Vagina (tissue), 2 donors: ENCODE results near the gene ATP11A. TPM values are rescaled to one million over a fixed set of nuclear protein-coding genes. Genes with fewer than 3 reads are reported as not detected.

ENCODE experiments used
- DNase-seq, 2 donors: peaks; one replicate each; pipeline ENCODE4 v3.0.0-alpha.2; 2017; ENCODE audit errors: extremely low spot score in 2 of 2
- H3K27ac ChIP-seq: fragments of 200-600 bp; sonication (generic); one replicate; pipeline ENCODE4 v1.5.1; 2019
- H3K27me3 ChIP-seq: fragments of 200-600 bp; sonication (generic); one replicate; pipeline ENCODE4 v1.5.1; 2019
- H3K36me3 ChIP-seq, 2 donors: fragments of 200-600 bp; sonication (generic); one replicate each; pipeline ENCODE4 v1.5.1; 2017 to 2019
- H3K4me1 ChIP-seq: fragments of 200-600 bp; sonication (generic); one replicate; pipeline ENCODE4 v1.5.1; 2019
- H3K4me3 ChIP-seq, 2 donors: fragments of 200-600 bp; sonication (generic); 1 replicate in 1 of 2; 2 replicates in 1 of 2; pipeline ENCODE4 v1.5.1; 2016 to 2019
- H3K9me3 ChIP-seq: fragments of 200-600 bp; sonication (generic); one replicate; pipeline ENCODE4 v1.5.1; 2019
- POLR2A ChIP-seq, 2 donors: fragments of 450-650 bp; IDR thresholded peaks; one replicate each; pipeline ENCODE4 v1.6.1; 2017; ENCODE audit warnings: antibody characterized with exemption in 2 of 2, mild to moderate bottlenecking in 2 of 2, moderate library complexity in 2 of 2
- POLR2AphosphoS5 ChIP-seq, 2 donors: sonication (generic); formaldehyde crosslinking; IDR thresholded peaks; one replicate each; pipeline ENCODE4 v1.9.0; 2017; ENCODE audit warnings: antibody characterized with exemption in 2 of 2, mild to moderate bottlenecking in 2 of 2, low read depth in 1 of 2; ENCODE audit not compliant: insufficient read depth in 1 of 2
- intact Hi-C: fragments of 100-400 bp; cut with DNase I; formaldehyde crosslinking; loops from one replicate; pipeline ENCODE4 v1.15.1; 2023
- total RNA-seq: library from RNA; depleted of rRNA; stranded (reverse); fragments of >200 nt; gene quantifications from one replicate; pipeline ENCODE4 v1.2.3, GENCODE V29; 2016
- TF ChIP-seq, protein P1 (sequence below), 3 experiments: fragments of 450-650 bp in 2 of 3; fragments of 200-600 bp in 1 of 3; sonication (generic) in 1 of 3; IDR thresholded peaks; one replicate each; pipeline ENCODE4 v1.5.1; 2017 to 2019; ENCODE audit warnings: antibody characterized with exemption in 3 of 3, mild to moderate bottlenecking in 2 of 3, moderate library complexity in 2 of 3

Gene ATP11A
- total RNA-seq, 1 donor from 2014 or later = 33.4 TPM

DNA sequence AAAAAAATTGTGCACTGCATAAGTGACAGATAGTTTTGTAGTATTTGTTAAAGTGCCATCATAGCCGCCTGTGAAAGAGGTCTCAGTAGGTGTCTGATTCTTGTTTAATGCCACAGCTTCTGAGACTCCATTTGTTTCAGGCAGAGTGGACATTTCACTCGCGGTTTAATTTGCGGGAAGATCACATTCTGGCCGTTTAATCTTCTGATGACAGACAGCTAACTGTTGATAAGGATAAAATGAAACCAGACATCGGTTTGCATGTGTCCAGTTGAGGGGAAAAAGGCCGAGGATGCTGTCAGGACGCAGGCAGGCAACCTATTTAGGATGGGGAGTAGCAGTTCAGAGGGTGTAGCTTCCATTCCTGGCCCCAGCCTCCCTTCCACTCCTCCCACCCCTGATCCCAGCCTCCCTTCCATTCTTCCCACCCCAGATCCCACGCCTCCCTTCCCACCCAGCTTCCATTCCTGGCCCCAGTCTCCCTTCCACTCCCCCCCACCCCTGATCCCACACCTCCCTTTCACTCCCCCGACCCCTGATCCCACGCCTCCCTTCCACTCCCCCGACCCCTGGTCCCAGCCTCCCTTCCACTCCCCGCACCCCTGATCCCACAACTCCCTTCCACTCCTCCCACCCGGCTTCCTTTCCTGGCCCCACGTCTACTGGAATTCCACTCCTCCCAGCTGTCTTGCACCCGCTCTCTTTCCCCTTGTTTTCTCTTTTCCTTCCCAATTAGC lies 23.8 kb downstream of the ATP11A start:
- H3K4me1 ChIP-seq = peaks cover 20% of the 10 kb centered on the region
- H3K27ac ChIP-seq = no peak overlapping the region
- no peaks in the 10 kb centered on the region for H3K36me3 ChIP-seq
- no peak for DNase-seq
- no peak overlapping the region for H3K4me3 ChIP-seq
- no peaks in the 10 kb centered on the region for H3K9me3 ChIP-seq
- no peaks in the 10 kb centered on the region for H3K27me3 ChIP-seq
- intact Hi-C loops = no loop called here
- TF ChIP-seq, protein P1, sequence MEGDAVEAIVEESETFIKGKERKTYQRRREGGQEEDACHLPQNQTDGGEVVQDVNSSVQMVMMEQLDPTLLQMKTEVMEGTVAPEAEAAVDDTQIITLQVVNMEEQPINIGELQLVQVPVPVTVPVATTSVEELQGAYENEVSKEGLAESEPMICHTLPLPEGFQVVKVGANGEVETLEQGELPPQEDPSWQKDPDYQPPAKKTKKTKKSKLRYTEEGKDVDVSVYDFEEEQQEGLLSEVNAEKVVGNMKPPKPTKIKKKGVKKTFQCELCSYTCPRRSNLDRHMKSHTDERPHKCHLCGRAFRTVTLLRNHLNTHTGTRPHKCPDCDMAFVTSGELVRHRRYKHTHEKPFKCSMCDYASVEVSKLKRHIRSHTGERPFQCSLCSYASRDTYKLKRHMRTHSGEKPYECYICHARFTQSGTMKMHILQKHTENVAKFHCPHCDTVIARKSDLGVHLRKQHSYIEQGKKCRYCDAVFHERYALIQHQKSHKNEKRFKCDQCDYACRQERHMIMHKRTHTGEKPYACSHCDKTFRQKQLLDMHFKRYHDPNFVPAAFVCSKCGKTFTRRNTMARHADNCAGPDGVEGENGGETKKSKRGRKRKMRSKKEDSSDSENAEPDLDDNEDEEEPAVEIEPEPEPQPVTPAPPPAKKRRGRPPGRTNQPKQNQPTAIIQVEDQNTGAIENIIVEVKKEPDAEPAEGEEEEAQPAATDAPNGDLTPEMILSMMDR (IDR thresholded peaks at IDR 0.05) = no peak
- TF ChIP-seq POLR2AphosphoS5 (IDR thresholded peaks at IDR 0.05; ENCODE audit: insufficient read depth in 1 of 2, low read depth in 1 of 2) = no peak
- no peak for TF ChIP-seq POLR2A (IDR thresholded peaks at IDR 0.05)

DNA sequence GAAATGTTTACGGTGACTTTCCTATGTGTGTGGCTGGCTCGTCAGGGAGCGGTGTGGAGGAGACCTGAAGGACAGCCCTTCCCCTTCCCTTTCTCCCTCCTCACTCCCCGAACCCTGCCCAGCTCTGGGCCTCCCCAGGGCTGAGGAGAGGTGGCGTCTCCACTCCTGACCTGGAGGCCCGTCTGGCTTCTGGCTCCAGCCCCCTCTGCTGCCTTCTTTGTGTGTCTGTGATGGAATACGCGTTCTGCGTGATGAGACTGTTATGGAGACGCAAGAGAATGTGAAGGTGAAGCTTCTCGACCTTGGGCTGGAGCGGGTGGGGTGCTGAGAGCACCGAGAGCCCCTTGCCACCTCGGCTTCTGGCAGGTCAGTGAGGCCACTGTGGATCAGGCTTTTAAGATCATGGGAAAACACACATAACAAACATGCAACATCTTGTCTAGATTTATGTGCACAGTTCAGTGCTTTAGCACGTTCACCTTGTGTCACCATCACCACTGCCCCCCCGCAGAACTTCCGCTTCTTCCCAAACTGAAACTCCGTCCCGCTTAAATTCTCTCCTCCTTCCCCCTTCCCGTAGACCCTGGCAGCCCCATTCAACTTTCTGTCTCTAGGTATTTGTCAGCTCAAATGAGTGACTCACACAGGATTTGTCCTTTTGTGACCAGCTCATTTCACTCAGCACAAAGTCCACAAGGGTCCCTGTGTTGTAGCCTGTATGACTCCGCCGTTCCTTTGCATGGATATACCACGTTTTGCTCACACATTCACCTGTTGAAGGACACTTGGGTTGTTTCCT lies 24.7 kb downstream of the ATP11A start:
- no peaks in the 10 kb centered on the region for H3K9me3 ChIP-seq
- no peak overlapping the region for H3K27ac ChIP-seq
- no peaks in the 10 kb centered on the region for H3K27me3 ChIP-seq
- H3K4me3 ChIP-seq = no peak overlapping the region
- intact Hi-C loops = no loop called here
- no peak for DNase-seq
- peaks cover 20% of the 10 kb centered on the region for H3K4me1 ChIP-seq
- TF ChIP-seq, protein P1 (IDR thresholded peaks at IDR 0.05) = no peak
- H3K36me3 ChIP-seq = no peaks in the 10 kb centered on the region

DNA sequence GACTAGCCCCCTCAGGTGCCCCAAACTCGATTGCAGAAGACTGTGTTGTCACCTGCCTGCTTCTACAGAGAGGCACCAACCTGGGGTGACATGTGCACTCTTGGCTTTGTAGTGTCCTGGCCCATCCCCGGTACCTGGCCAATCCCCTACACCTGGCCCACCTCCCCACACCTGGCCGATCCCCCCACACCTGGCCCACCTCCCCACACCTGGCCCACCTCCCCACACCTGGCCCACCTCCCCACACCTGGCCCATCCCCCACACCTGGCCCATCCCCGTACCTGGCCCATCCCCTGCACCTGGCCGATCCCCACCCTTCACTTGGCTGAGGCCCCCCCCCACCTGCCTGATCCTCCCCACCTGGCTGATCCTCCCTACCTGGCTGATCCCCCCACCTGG lies 25.4 kb downstream of the ATP11A start:
- intact Hi-C loops = no loop called here

DNA sequence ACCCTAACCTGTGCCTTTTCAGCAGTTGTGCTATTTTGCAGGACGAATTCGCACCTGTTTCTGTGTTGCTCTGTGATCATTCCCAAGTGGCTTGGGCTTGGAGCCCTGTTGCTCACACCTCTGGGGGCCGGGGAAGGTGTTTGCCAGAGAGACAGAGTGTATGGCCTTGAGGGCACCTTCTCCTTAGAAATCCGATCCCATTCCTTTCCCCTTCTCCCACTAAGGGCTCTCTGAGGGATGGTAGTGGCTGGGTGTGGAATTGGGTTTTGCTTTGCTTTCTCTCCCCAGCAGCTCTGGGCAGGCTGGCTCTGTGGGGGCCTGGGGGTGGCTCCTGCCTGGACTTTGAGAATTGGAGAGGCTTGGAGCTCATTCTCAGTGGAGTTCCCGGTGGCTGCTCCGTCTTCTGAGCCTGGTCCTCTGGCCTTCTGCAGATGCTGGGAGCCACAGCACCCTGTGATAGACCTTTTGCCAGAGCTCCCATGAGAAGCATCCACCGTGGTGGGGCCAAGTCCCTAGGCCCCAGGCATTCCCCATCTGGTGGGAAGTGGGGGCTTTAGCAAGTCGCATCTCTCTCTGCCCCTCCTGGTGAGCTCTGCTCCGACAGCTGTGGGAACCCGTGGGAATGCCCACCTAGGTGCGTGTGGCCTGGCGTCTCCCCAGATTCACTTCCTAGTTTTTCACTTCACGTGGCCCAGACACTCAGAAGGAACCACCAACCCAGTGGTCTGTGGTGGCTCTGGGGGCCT lies 26.1 kb downstream of the ATP11A start:
- Histone ChIP-seq H3K27me3 (no peaks in the 10 kb centered on the region), H3K4me1 (peaks cover 17% of the 10 kb centered on the region), H3K9me3 (no peaks in the 10 kb centered on the region), H3K4me3 (no peak overlapping the region), H3K36me3 (no peaks in the 10 kb centered on the region), H3K27ac (no peak overlapping the region)
- DNase-seq = no peak
- no peak for TF ChIP-seq POLR2AphosphoS5 (IDR thresholded peaks at IDR 0.05; ENCODE audit: insufficient read depth in 1 of 2, low read depth in 1 of 2)
- TF ChIP-seq, protein P1 (IDR thresholded peaks at IDR 0.05) = no peak
- TF ChIP-seq POLR2A (IDR thresholded peaks at IDR 0.05) = no peak
- intact Hi-C loops = no loop called here

More for the DNA sequence above, 25.4 kb downstream of the ATP11A start:
- Histone ChIP-seq H3K4me1 (peaks cover 20% of the 10 kb centered on the region), H3K4me3 (no peak overlapping the region), H3K27me3 (no peaks in the 10 kb centered on the region), H3K9me3 (no peaks in the 10 kb centered on the region), H3K27ac (no peak overlapping the region), H3K36me3 (no peaks in the 10 kb centered on the region)
- no peak for DNase-seq
- TF ChIP-seq POLR2A (IDR thresholded peaks at IDR 0.05) (no peak), POLR2AphosphoS5 (IDR thresholded peaks at IDR 0.05; ENCODE audit: insufficient read depth in 1 of 2, low read depth in 1 of 2) (no peak)
- TF ChIP-seq, protein P1 (IDR thresholded peaks at IDR 0.05) = no peak
